K562 (cell line): ENCODE results near the gene RECK. TPM values are rescaled to one million over a fixed set of nuclear protein-coding genes. Genes with fewer than 3 reads are reported as not detected.

Experiments
- polyA plus RNA-seq, 8 experiments: library from polyadenylated mRNA; depleted of rRNA in 4 of 8; stranded (reverse) in 5 of 8; unstranded in 3 of 8; fragments of >200 nt; fragmentation: Nextera tagmentation in 2 of 8; fragmentation: Illumina TruSeq in 1 of 8; extraction: Ambion mirVana in 2 of 8; extraction: Trizol in 1 of 8; gene quantifications; 2 replicates each; pipeline versions ENCODE4 v1.2.1 to v1.2.3, GENCODE V29; 2011 to 2014; ENCODE audit warnings: inconsistent platforms in 1 of 8, missing spikeins in 1 of 8
- total RNA-seq, 7 experiments: library from RNA; depleted of rRNA in 6 of 7; stranded (reverse); fragments of >200 nt in 6 of 7; fragmentation: Illumina TruSeq in 2 of 7; extraction: Trizol in 2 of 7; gene quantifications; 2 replicates each; pipeline versions ENCODE4 v1.2.1 to v1.2.3, GENCODE V29; 2011 to 2021; ENCODE audit warnings: low replicate concordance in 1 of 7
- TF ChIP-seq, protein P1 (sequence below): fragments of 250-450 bp; sonication (Bioruptor Pico); IDR thresholded peaks from 2 replicates; pipeline ENCODE4 v1.4.0; 2020
- TF ChIP-seq, protein P2 (sequence below): sonication (generic); formaldehyde crosslinking; IDR thresholded peaks from 2 replicates; pipeline ENCODE4 v1.8.0; 2023; ENCODE audit warnings: mild to moderate bottlenecking, missing genetic modification reagents

RECK gene
- total and polyA plus RNA-seq, 9 of the 15 experiments (the other 6 are each of a cell fraction or from before 2014, with no cell fraction given): 0.04 to 0.36 (median 0.16) TPM

DNA sequence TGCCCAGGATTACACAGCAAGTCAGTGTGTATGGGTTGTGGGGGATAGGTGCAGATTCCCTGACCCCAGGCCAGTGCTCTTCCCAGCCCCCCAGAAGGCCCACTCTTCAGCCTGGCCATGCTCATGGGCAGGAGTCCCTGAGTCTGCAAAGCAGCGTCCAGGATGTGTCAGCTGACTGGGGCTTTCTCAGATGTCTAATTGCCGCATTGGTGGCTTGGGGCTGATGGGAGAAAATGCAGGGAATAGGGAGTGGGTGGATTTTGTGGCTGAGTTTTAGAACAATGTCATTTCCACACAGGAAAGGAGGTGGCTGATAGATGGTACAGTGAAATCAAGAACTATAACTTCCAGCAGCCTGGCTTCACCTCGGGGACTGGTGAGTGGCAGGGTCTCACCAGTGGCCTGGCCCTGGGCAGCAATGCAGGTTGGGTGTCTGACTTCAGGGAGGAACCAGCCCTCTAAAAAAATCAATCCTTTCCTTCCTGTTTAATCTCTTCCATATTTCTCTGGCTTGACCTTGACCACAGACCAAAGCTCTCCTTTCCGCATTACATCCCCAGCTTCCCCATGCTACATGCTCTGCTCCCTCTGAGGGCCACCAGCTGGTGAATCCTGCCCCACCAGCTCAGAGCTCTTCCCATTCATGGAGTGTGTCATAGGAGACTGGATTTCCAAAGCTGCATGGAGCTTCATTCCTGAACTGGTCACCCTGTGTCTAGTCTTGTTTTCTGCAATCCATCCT is 114.0 kb downstream of the RECK start (continued):
- TF ChIP-seq, protein P1, sequence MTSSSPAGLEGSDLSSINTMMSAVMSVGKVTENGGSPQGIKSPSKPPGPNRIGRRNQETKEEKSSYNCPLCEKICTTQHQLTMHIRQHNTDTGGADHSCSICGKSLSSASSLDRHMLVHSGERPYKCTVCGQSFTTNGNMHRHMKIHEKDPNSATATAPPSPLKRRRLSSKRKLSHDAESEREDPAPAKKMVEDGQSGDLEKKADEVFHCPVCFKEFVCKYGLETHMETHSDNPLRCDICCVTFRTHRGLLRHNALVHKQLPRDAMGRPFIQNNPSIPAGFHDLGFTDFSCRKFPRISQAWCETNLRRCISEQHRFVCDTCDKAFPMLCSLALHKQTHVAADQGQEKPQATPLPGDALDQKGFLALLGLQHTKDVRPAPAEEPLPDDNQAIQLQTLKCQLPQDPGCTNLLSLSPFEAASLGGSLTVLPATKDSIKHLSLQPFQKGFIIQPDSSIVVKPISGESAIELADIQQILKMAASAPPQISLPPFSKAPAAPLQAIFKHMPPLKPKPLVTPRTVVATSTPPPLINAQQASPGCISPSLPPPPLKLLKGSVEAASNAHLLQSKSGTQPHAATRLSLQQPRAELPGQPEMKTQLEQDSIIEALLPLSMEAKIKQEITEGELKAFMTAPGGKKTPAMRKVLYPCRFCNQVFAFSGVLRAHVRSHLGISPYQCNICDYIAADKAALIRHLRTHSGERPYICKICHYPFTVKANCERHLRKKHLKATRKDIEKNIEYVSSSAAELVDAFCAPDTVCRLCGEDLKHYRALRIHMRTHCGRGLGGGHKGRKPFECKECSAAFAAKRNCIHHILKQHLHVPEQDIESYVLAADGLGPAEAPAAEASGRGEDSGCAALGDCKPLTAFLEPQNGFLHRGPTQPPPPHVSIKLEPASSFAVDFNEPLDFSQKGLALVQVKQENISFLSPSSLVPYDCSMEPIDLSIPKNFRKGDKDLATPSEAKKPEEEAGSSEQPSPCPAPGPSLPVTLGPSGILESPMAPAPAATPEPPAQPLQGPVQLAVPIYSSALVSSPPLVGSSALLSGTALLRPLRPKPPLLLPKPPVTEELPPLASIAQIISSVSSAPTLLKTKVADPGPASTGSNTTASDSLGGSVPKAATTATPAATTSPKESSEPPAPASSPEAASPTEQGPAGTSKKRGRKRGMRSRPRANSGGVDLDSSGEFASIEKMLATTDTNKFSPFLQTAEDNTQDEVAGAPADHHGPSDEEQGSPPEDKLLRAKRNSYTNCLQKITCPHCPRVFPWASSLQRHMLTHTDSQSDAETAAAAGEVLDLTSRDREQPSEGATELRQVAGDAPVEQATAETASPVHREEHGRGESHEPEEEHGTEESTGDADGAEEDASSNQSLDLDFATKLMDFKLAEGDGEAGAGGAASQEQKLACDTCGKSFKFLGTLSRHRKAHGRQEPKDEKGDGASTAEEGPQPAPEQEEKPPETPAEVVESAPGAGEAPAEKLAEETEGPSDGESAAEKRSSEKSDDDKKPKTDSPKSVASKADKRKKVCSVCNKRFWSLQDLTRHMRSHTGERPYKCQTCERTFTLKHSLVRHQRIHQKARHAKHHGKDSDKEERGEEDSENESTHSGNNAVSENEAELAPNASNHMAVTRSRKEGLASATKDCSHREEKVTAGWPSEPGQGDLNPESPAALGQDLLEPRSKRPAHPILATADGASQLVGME (CRISPR knock-in tag): no peak
- TF ChIP-seq, protein P2, sequence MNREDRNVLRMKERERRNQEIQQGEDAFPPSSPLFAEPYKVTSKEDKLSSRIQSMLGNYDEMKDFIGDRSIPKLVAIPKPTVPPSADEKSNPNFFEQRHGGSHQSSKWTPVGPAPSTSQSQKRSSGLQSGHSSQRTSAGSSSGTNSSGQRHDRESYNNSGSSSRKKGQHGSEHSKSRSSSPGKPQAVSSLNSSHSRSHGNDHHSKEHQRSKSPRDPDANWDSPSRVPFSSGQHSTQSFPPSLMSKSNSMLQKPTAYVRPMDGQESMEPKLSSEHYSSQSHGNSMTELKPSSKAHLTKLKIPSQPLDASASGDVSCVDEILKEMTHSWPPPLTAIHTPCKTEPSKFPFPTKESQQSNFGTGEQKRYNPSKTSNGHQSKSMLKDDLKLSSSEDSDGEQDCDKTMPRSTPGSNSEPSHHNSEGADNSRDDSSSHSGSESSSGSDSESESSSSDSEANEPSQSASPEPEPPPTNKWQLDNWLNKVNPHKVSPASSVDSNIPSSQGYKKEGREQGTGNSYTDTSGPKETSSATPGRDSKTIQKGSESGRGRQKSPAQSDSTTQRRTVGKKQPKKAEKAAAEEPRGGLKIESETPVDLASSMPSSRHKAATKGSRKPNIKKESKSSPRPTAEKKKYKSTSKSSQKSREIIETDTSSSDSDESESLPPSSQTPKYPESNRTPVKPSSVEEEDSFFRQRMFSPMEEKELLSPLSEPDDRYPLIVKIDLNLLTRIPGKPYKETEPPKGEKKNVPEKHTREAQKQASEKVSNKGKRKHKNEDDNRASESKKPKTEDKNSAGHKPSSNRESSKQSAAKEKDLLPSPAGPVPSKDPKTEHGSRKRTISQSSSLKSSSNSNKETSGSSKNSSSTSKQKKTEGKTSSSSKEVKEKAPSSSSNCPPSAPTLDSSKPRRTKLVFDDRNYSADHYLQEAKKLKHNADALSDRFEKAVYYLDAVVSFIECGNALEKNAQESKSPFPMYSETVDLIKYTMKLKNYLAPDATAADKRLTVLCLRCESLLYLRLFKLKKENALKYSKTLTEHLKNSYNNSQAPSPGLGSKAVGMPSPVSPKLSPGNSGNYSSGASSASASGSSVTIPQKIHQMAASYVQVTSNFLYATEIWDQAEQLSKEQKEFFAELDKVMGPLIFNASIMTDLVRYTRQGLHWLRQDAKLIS (CRISPR knock-in tag): no peak
